Neural progenitor cell (in vitro differentiated cells): ENCODE measurements around the gene ZNF316. TPM values are rescaled to one million over a fixed set of nuclear protein-coding genes. Genes with fewer than 3 reads are reported as not detected.

Source experiments
- DNase-seq: peaks from one replicate; pipeline ENCODE4 v3.0.0-alpha.2; 2016; ENCODE audit warnings: low spot score
- H2AFZ ChIP-seq: fragments of 200-600 bp; sonication (generic); replicated peaks from 2 replicates; pipeline ENCODE4 v1.6.1; 2016; ENCODE audit warnings: antibody characterized with exemption
- H3F3A ChIP-seq: fragments of 200-600 bp; sonication (generic); 2 replicates; pipeline ENCODE4 v1.6.1; 2016; ENCODE audit warnings: antibody characterized with exemption, low read depth
- H3K27ac ChIP-seq: fragments of 200-600 bp; sonication (generic); 2 replicates; pipeline ENCODE4 v1.5.1; 2016; ENCODE audit warnings: mild to moderate bottlenecking
- H3K27me3 ChIP-seq: fragments of 200-600 bp; sonication (generic); 2 replicates; pipeline ENCODE4 v1.6.1; 2016; ENCODE audit warnings: mild to moderate bottlenecking, moderate library complexity
- H3K36me3 ChIP-seq: fragments of 200-600 bp; sonication (generic); 2 replicates; pipeline ENCODE4 v1.5.1; 2016
- H3K4me1 ChIP-seq: fragments of 200-600 bp; sonication (generic); 2 replicates; pipeline ENCODE4 v1.6.1; 2016; ENCODE audit warnings: mixed run types
- H3K4me2 ChIP-seq: fragments of 200-600 bp; sonication (generic); 2 replicates; pipeline ENCODE4 v1.6.1; 2016
- H3K4me3 ChIP-seq: fragments of 200-600 bp; sonication (generic); 2 replicates; pipeline ENCODE4 v1.5.1; 2016
- H3K79me2 ChIP-seq: fragments of 200-600 bp; sonication (generic); 2 replicates; pipeline ENCODE4 v1.6.1; 2016; ENCODE audit warnings: low read depth
- H3K9ac ChIP-seq: fragments of 200-600 bp; sonication (generic); 2 replicates; pipeline ENCODE4 v1.6.1; 2016
- H3K9me3 ChIP-seq: fragments of 200-600 bp; sonication (generic); 2 replicates; pipeline ENCODE4 v1.5.1; 2016; ENCODE audit warnings: low read depth
- H4K20me1 ChIP-seq: fragments of 200-600 bp; sonication (generic); 2 replicates; pipeline ENCODE4 v1.6.1; 2016; ENCODE audit warnings: low read depth
- H3K27ac Mint-ChIP-seq: 3 replicates; pipeline ENCODE4 v1.8.0; 2021; ENCODE audit warnings: mixed read lengths
- H3K27me3 Mint-ChIP-seq: 2 replicates; pipeline ENCODE4 v1.8.0; 2022; ENCODE audit warnings: low read depth, mild to moderate bottlenecking, inconsistent platforms, moderate library complexity, mixed read lengths; ENCODE audit not compliant: insufficient read depth
- H3K36me3 Mint-ChIP-seq: 3 replicates; pipeline ENCODE4 v1.8.0; 2021; ENCODE audit warnings: mixed read lengths
- H3K4me1 Mint-ChIP-seq: 3 replicates; pipeline ENCODE4 v1.8.0; 2021; ENCODE audit warnings: mixed read lengths
- H3K4me3 Mint-ChIP-seq: 3 replicates; pipeline ENCODE4 v1.8.0; 2021; ENCODE audit warnings: mild to moderate bottlenecking, moderate library complexity, mixed read lengths
- H3K9me3 Mint-ChIP-seq: 3 replicates; pipeline ENCODE4 v1.8.0; 2020; ENCODE audit warnings: mixed read lengths
- CTCF ChIP-seq: fragments of 200-600 bp; sonication (generic); IDR thresholded peaks from 2 replicates; pipeline ENCODE4 v1.5.1; 2017; ENCODE audit warnings: antibody characterized with exemption, mild to moderate bottlenecking
- EZH2 ChIP-seq: fragments of 200-600 bp; sonication (generic); IDR thresholded peaks from 2 replicates; pipeline ENCODE4 v1.6.1; 2017; ENCODE audit warnings: antibody characterized with exemption, mild to moderate bottlenecking, moderate library complexity
- EZH2phosphoT487 ChIP-seq: fragments of 200-600 bp; sonication (generic); IDR thresholded peaks from 2 replicates; pipeline ENCODE4 v1.6.1; 2017; ENCODE audit warnings: antibody characterized with exemption
- total RNA-seq: library from RNA; depleted of rRNA; stranded (reverse); fragments of >200 nt; gene quantifications from 2 replicates; pipeline ENCODE4 v1.2.3, GENCODE V29; 2015; ENCODE audit warnings: low replicate concordance

Gene ZNF316
- total RNA-seq, 1 donor from 2014 or later: 2.2 TPM

DNA sequence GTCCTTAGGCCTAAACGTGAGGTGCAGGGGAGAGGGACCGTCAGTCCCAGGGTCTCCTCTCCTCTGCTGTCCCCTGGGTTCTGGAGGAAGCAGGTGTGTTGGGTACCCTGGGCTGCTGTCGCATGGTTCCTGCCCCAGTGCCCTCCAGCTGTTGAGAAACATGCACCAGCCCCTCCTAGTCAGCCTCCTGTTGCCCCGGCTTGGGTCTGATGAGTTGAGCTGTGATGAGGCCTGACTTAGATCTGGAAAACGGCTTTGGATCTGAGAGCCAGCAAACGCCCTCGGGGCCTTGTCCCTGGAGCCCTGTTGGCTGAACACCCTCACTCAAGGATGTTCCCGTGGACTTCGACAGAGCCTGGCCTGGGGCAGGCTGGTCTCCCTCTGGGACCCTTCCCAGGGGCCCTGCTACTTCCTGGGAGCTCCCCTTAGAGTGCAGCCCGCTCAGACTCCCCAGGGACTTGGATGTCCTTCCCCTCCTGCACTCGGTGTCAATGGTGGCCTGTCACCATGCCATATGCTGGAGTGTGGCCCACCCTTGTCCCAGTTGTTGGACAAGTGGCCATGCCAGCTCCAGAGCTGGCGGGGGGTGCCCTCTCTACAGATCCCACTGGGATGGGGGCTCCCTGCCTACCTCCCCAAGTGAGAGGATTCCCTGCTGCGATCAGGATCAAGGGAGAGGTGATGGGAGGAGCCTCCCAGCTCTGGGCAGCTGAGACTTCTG, 12.3 kb downstream of the ZNF316 start:
- Mint-ChIP-seq H3K27me3 (peaks cover 15% of the 10 kb centered on the region), H3K4me1 (no peaks in the 10 kb centered on the region), H3K36me3 (peaks cover 25% of the 10 kb centered on the region), H3K27ac (no peak overlapping the region), H3K4me3 (no peak overlapping the region), H3K9me3 (peaks cover 15% of the 10 kb centered on the region)
- Histone ChIP-seq H3K4me3 (no peak overlapping the region), H2AFZ (no peak overlapping the region), H3K79me2 (no peaks in the 10 kb centered on the region), H3F3A (no peaks in the 10 kb centered on the region), H3K4me2 (no peak overlapping the region), H3K4me1 (no peaks in the 10 kb centered on the region), H3K27ac (no peak overlapping the region), H3K9ac (no peak overlapping the region), H3K27me3 (no peaks in the 10 kb centered on the region), H3K36me3 (no peaks in the 10 kb centered on the region), H3K9me3 (no peaks in the 10 kb centered on the region), H4K20me1 (peaks cover 5% of the 10 kb centered on the region)
- TF ChIP-seq EZH2 (no peak), EZH2phosphoT487 (no peak), CTCF (no peak)
- DNase-seq: no peak

DNA sequence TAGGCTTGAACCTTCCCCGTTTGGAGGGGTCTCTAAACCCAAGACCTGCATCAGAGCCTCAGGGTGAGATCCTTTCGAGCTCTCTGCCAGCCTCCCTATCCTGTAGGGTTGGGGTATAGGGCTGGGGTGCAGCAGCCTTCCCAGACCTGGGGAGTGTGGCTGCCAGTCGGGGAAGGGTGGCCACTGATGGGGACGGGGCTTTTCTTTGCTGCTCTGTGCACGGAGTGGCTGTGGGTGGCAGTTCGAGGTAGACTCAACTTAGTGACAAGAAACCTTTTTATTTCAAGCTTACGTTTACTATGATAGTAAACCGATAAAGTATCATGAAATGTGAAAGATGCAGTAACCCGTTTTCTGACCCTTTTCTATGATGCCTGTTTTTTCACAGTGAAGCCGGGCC, 13.0 kb downstream of the ZNF316 start:
- Histone ChIP-seq H4K20me1 (peaks cover 5% of the 10 kb centered on the region), H3K79me2 (no peaks in the 10 kb centered on the region)
- peaks cover 19% of the 10 kb centered on the region for H3K9me3 Mint-ChIP-seq

DNA sequence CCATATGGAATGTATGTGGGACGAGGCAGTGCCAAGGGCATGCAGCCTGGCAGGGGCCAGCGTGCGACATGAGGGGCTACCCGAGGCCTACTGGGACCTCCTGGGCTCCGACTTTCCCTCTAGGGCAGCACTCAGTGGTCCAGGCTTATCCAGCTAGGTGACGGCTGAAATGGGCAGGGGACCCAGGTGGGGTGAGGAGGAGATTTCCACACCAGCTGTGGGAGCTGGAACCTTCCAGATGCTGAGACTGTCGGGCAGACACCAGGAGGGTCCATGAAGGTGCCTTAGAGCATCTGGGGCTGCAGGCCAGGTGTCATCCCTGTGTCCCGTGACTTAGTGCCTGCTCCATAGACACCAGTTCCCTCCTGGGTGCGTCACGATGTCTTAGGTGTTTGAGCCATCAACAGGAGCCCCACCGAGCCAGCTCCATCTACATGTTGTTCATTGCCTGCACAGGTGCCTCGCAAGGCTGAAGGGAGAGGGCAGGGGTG, 13.4 kb downstream of the ZNF316 start:
- Histone ChIP-seq H3K27ac (no peak overlapping the region), H3K27me3 (no peaks in the 10 kb centered on the region), H3K9ac (no peak overlapping the region), H3K9me3 (no peaks in the 10 kb centered on the region), H3K4me1 (no peaks in the 10 kb centered on the region), H4K20me1 (peaks cover 5% of the 10 kb centered on the region), H3K36me3 (no peaks in the 10 kb centered on the region), H3F3A (no peaks in the 10 kb centered on the region), H3K4me2 (no peak overlapping the region), H2AFZ (no peak overlapping the region), H3K79me2 (no peaks in the 10 kb centered on the region), H3K4me3 (no peak overlapping the region)
- Mint-ChIP-seq H3K4me1 (no peaks in the 10 kb centered on the region), H3K4me3 (no peak overlapping the region), H3K36me3 (peaks cover 34% of the 10 kb centered on the region), H3K9me3 (peaks cover 23% of the 10 kb centered on the region), H3K27me3 (peaks cover 19% of the 10 kb centered on the region), H3K27ac (peak overlapping the region; percentile 69)
- DNase-seq: no peak
- TF ChIP-seq CTCF (no peak), EZH2 (no peak), EZH2phosphoT487 (no peak)

More for the DNA sequence above, 13.0 kb downstream of the ZNF316 start:
- Histone ChIP-seq H3K9me3 (no peaks in the 10 kb centered on the region), H3K36me3 (no peaks in the 10 kb centered on the region), H3K4me2 (no peak overlapping the region), H3K4me1 (no peaks in the 10 kb centered on the region), H3K9ac (no peak overlapping the region), H3K4me3 (no peak overlapping the region), H2AFZ (no peak overlapping the region), H3K27me3 (no peaks in the 10 kb centered on the region), H3F3A (no peaks in the 10 kb centered on the region), H3K27ac (no peak overlapping the region)
- Mint-ChIP-seq H3K36me3 (peaks cover 29% of the 10 kb centered on the region), H3K27me3 (peaks cover 19% of the 10 kb centered on the region), H3K27ac (no peak overlapping the region), H3K4me3 (no peak overlapping the region), H3K4me1 (no peaks in the 10 kb centered on the region)
- no peak for DNase-seq
- TF ChIP-seq EZH2 (no peak), CTCF (no peak)
